GM10266 (cell line): Measurements from ENCODE around the gene RALGDS.

Source experiments
- DNase-seq: peaks from one replicate; pipeline ENCODE4 v3.0.0; 2012; ENCODE audit errors: extremely low spot score
- CTCF ChIP-seq: IDR thresholded peaks from 2 replicates; pipeline ENCODE4 v1.5.1; 2012; ENCODE audit warnings: mild to moderate bottlenecking, low read depth; ENCODE audit not compliant: control insufficient read depth, insufficient read depth; ENCODE audit errors: missing control alignments

Gene RALGDS

GRCh38 chr9:133111808-133112662 lies 9.0 kb downstream of the RALGDS start:
- DNase-seq, result no peak
- TF ChIP-seq CTCF, result no peak

- no peak for TF ChIP-seq CTCF
- no peak for DNase-seq
Observed at GRCh38 chr9:133109931-133110650, 10.9 kb downstream of the RALGDS start.

- DNase-seq, result no peak
- TF ChIP-seq CTCF, result no peak
Observed at GRCh38 chr9:133108794-133109641, 12.0 kb downstream of the RALGDS start.

- no peak for DNase-seq
- no peak for TF ChIP-seq CTCF
Observed at GRCh38 chr9:133107961-133108793, 12.9 kb downstream of the RALGDS start.

- DNase-seq, result no peak
- TF ChIP-seq CTCF, result no peak
Observed at GRCh38 chr9:133107245-133107722, 13.8 kb downstream of the RALGDS start.

- no peak for DNase-seq
Observed at GRCh38 chr9:133106511-133107244, 14.4 kb downstream of the RALGDS start.

More at GRCh38 chr9:133106511-133107244, 14.4 kb downstream of the RALGDS start:
- no peak for TF ChIP-seq CTCF
